VCaP (cell line): ENCODE measurements around the gene UBN1.

Source experiments
- H3K27ac ChIP-seq: fragments of 450-650 bp; 2 replicates; pipeline ENCODE4 v1.5.1; 2017
- CTCF ChIP-seq: fragments of 450-650 bp; conservative IDR thresholded peaks from 2 replicates; pipeline ENCODE4 v1.5.1; 2017; ENCODE audit warnings: mild to moderate bottlenecking, moderate library complexity

Gene UBN1

DNA sequence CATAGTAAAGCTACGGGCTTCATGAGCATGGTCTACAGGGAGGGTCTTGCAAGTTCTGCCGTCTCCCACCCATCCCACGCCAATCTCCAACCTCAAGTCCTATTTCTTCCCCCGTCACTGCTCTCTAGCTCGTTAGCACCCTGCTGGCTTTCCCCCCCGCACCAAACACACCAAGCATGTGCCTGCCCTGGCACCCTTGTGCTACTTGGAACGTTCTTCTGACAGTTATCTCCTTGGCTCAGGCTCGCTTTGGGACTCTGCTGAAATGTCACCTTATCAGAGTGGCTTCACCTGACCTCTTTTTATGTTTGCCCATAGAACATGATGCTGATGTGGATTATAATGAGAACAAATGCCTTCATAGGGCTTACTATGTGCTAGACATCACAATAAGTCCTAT is 22.1 kb upstream of the UBN1 start:
- no peak for TF ChIP-seq CTCF
- H3K27ac ChIP-seq, result no peak overlapping the region

DNA sequence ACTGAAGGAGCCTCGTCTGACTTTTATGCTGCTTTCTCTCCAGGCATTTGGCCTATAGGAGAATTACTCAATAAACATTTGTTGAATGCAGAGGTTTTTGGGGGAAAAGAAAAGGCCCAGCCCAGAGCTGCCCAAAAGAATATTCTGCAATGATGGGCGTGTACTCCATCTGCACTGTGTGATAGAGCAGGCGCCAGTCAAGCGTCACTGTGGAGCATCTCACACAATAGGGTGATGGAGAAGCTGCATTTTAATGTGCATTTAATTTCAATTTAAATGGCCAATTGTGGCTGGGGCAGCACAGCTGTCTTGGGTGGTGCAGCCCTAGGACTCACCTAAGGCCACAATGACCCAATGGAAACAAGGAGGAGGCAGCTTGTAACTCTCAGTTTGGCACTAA is 20.8 kb upstream of the UBN1 start:
- H3K27ac ChIP-seq, result no peak overlapping the region

DNA sequence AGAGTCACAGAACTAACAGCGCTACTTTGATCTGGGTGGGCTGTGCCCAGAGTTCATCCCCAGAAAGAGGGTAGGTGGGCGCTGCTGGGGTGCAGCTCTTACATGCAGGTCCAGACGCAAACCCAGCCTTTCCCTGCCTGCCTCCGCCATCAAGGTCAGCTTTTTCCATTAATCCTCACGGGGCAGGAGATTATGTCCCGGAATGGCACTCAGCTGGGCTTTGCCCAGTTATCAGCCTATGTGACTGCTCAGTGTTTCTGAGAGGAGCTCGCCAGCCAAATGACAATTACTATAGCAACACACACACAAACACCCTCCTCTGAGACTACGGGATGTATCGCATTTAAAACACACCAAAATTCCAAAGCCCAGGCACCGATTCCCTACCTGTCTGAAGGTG is 20.3 kb upstream of the UBN1 start:
- TF ChIP-seq CTCF, result no peak
- H3K27ac ChIP-seq, result no peak overlapping the region

More for the DNA sequence above, 20.8 kb upstream of the UBN1 start:
- TF ChIP-seq CTCF, result no peak

DNA sequence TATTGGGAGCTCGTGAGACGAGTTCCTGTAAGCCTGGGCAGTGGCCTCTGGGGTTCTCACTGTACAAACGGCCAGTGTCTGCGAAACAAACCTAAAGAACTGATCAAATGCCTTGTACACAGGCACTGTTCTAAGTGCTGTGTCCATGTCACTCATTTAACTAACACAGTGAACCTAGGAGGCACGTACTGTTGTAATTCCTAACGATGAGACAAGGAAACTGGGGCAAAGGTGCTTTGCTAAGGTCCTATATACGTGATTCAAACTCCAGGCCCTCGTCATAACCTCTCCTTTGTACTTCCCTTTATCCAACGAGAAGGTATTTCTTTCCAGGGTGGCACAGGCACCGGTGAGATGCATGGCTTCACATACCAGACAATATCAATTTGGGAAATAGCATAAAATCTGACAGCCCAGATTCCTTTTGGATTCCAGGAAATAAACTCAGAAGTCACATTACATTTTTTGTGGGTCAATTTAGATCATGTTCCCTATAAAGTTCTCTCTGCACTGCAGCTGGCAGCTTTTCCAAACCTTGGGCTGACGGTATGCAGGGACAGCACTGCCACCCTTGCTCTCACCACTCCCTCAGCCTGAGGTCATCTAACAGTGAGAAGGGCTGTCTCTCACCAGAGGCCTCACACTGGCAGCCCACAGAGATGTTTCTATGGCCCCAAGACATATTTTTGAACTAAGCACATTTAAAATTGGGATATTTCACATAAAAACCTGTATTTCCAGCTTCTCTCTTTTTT is 18.5 kb upstream of the UBN1 start:
- TF ChIP-seq CTCF, result no peak
- peak overlapping the region; percentile 18; the same call in 1 of the 2 replicates for H3K27ac ChIP-seq

DNA sequence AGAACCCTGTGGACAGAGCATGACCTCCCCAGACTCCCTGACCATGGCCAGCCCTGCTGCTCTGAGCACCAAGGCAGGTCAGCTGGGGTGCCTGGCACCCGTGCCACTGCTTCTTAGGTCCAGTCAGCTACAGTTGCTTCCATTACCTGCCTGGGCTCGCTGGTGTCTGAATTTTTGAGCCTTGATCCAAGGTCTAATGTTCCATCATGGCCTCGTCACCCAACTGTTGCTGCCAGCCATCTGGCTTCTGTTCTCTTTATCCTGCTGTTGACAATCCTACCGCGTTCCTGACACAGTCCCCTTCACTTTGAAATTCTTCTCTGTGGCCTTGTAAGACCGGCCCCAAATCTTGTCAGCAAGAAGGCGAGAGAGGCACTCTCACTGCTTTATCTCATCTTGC is 16.9 kb upstream of the UBN1 start:
- no peak overlapping the region for H3K27ac ChIP-seq
- TF ChIP-seq CTCF, result no peak

DNA sequence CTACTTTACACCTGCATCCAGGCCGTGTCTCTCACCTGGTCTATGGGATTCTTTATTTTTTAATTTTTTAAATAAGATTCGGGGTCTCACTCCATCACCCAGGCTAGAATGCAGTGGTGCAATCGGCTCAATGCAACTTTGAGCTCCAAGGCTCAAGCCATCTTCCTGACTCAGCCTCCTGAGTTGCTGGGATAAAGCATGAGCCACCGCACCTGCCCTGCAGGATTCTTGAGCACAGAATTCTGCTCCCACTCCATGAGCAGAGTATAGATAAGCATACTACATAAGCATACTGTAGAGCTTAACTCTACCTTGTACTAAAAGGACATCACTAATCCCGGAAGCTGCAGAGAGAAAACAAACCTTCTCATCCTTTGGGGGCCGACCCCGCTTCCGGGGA is 15.7 kb upstream of the UBN1 start:
- no peak for TF ChIP-seq CTCF

DNA sequence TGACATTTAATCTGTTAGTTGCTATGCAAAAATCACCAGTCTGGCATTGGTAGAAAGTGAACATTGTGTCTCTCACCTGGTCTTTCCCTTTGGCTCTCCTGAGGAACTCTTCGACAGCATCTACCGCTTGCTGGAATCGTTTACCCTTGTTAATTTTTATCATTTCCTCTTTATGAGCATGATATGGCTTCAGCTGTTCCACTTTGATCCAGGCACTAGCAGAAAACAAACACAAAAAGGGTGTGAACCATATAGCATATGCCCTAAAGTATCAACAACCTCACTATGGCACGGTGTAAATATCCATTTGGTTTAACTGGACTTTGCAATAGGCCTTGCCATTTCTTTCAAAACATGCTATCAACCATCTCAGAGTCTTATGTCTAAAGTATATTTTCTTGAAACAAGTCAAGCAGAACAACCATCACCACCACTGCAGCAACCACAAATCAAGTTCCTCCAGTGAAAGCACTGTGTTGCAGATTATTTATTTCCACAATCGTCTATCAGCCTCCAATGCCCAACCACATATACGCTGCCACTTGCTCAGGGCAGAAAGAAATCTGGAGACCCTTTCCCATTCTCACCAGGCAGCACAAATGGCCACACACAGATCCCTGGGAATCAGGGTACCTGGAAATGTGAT is 14.5 kb upstream of the UBN1 start:
- TF ChIP-seq CTCF, result no peak
- H3K27ac ChIP-seq, result peak overlapping the region; percentile 56; the same call in 1 of the 2 replicates

More for the DNA sequence above, 15.7 kb upstream of the UBN1 start:
- no peak overlapping the region; the same call in 1 of the 2 replicates for H3K27ac ChIP-seq
